HG03439 (cell line): ENCODE results near the gene MAP4K5.

ENCODE experiments used
- ATAC-seq: cut with Tn5 transposase; IDR thresholded peaks from one replicate; pipeline ENCODE4 v1.9.1; 2021; ENCODE audit warnings: mild to moderate bottlenecking, moderate library complexity; ENCODE audit not compliant: unreplicated experiment

MAP4K5 gene

GRCh38 chr14:50403419-50403818 is 128.9 kb downstream of the MAP4K5 start:
- no peak for ATAC-seq

- no peak for ATAC-seq
These were observed 129.4 kb downstream of the MAP4K5 start for GRCh38 chr14:50402965-50403364.

GRCh38 chr14:50400461-50400860 is 131.9 kb downstream of the MAP4K5 start:
- ATAC-seq = no peak

GRCh38 chr14:50399251-50400032 is 132.9 kb downstream of the MAP4K5 start:
- no peak for ATAC-seq

GRCh38 chr14:50398189-50398580 is 134.2 kb downstream of the MAP4K5 start:
- ATAC-seq = no peak

- no peak for ATAC-seq
These were observed 134.8 kb downstream of the MAP4K5 start for GRCh38 chr14:50397390-50398188.

- peak; percentile 54 for ATAC-seq
These were observed 135.6 kb downstream of the MAP4K5 start, which contains the start of gene CDKL1 for GRCh38 chr14:50396631-50397389. TSS of gene CDKL1 (minus strand) at chr14:50396881. CDS start at chr14:50395868, 1,013 bp downstream.

GRCh38 chr14:50395448-50395847 is 136.9 kb downstream of the MAP4K5 start:
- no peak for ATAC-seq

GRCh38 chr14:50394713-50395112 is 137.7 kb downstream of the MAP4K5 start:
- ATAC-seq = no peak

- no peak for ATAC-seq
These were observed 142.5 kb downstream of the MAP4K5 start for GRCh38 chr14:50389668-50390441.

- no peak for ATAC-seq
These were observed 144.0 kb downstream of the MAP4K5 start for GRCh38 chr14:50388256-50388931.

GRCh38 chr14:50387548-50387947 is 144.8 kb downstream of the MAP4K5 start:
- ATAC-seq = no peak

GRCh38 chr14:50383618-50384225 is 148.6 kb downstream of the MAP4K5 start:
- no peak for ATAC-seq

GRCh38 chr14:50381823-50382287 is 150.5 kb downstream of the MAP4K5 start:
- no peak for ATAC-seq

GRCh38 chr14:50381008-50381407 is 151.4 kb downstream of the MAP4K5 start:
- ATAC-seq = no peak

- no peak for ATAC-seq
These were observed 151.9 kb downstream of the MAP4K5 start for GRCh38 chr14:50380455-50380854.

- no peak for ATAC-seq
These were observed 152.8 kb downstream of the MAP4K5 start for GRCh38 chr14:50379563-50379962.

- no peak for ATAC-seq
These were observed 154.8 kb downstream of the MAP4K5 start for GRCh38 chr14:50377550-50378085.

GRCh38 chr14:50375760-50376159 is 156.6 kb downstream of the MAP4K5 start:
- ATAC-seq = no peak
